ENCODE data around the gene SRSF4.
A peak's percentile ranks its signal among the peaks of the same experiment; 100 is the strongest.

Gene SRSF4

DNA sequence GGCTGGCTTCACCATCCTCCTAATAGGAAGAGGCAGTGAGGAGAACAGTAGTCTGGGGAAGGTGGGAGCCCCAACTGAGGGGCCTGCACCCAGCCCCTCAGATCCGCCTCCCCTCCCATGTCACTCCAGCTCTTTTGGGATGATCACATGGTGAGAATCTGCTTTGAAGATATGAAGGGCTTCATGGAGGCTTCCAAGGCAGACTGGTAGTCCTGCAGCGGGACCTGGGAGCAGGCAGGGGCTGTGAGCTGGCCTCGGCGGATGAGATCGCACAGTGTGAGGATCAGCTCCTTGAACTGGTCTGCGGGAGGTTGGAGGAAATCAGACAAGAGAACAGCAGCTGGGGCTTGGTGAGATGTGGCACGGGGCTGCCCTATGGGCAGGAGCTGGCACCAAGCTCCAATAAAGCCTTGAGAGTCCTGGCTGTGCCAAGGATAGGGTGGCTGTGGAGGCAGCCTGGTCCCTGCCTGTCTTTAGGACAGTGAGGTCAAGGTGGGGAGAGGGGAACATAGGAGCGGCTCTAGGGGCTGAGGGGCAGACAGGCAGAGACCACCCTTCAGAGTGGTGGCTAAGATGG, 12.3 kb upstream of the SRSF4 start:
- no peak overlapping the region for H3K4me3 ChIP-seq (ENCODE audit: low read depth, low read length)
- TF ChIP-seq, protein P1, sequence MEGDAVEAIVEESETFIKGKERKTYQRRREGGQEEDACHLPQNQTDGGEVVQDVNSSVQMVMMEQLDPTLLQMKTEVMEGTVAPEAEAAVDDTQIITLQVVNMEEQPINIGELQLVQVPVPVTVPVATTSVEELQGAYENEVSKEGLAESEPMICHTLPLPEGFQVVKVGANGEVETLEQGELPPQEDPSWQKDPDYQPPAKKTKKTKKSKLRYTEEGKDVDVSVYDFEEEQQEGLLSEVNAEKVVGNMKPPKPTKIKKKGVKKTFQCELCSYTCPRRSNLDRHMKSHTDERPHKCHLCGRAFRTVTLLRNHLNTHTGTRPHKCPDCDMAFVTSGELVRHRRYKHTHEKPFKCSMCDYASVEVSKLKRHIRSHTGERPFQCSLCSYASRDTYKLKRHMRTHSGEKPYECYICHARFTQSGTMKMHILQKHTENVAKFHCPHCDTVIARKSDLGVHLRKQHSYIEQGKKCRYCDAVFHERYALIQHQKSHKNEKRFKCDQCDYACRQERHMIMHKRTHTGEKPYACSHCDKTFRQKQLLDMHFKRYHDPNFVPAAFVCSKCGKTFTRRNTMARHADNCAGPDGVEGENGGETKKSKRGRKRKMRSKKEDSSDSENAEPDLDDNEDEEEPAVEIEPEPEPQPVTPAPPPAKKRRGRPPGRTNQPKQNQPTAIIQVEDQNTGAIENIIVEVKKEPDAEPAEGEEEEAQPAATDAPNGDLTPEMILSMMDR (IDR thresholded peaks at IDR 0.05; ENCODE audit: low read depth, low read length, missing control alignments) = no peak
- DNase-seq (ENCODE audit: low read depth) = no peak

DNA sequence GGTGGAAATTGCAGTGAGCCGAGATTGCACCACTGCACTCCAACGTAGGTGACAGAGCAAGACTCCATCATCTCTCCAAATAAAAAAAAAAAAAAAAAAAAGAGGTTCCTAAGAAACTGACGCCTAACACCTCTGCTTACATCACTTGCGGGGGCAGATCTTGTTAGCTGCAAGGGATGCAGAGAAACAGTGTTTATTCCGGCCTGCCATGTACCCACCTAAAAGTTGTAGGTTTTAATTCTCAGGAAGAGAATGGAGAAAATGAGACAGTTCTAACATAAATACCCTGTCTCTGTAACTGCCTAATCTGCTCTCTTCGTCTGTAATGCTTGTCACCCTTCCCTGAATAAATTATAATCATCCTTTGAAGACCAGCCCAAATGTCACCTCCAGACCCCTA, 9.0 kb upstream of the SRSF4 start:
- DNase-seq (ENCODE audit: low read depth) = no peak
- no peak overlapping the region for H3K4me3 ChIP-seq (ENCODE audit: low read depth, low read length)
- TF ChIP-seq, protein P1 (IDR thresholded peaks at IDR 0.05; ENCODE audit: low read depth, low read length, missing control alignments) = no peak

DNA sequence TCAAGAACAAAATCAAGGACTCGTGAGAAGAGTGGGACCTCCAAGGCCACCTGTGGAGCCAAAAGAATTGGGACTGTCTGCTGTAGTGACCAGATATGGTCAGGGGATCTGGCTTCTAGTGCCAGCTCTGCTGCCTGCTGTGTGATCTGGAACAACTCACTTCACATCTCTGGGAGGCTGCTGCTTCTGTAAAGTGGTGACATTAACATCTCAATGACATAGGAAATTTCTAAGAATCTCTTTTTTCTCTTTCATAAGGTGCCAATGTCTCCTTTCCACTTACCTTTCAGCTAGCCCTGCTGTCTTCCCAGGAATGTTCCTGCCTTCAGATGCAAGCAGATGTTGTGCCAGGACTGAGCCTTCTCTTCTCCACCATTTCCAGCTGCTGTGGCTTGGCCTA, 5.0 kb upstream of the SRSF4 start:
- no peak for DNase-seq (ENCODE audit: low read depth)
- no peak overlapping the region for H3K4me3 ChIP-seq (ENCODE audit: low read depth, low read length)
- TF ChIP-seq, protein P1 (IDR thresholded peaks at IDR 0.05; ENCODE audit: low read depth, low read length, missing control alignments) = no peak

DNA sequence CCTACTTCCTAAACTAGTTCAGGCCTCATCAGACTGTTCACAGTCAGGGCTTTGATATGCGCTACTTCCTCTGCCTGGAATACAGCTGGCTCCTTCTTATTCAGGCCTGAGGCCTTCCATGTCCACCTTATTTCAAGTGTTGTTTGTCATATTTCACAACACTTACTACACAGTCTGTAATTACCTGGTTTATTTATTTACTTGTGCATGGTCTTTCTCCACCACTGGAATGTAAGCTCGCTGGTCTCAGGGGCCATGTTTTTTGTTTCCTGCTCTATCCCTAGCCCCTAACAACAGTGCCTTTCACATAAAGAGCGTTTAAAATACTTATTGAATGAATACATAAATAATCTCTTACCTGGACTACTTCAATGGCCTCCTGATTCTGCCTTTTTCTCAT, 4.6 kb upstream of the SRSF4 start:
- DNase-seq (ENCODE audit: low read depth) = no peak
- no peak overlapping the region for H3K4me3 ChIP-seq (ENCODE audit: low read depth, low read length)
- TF ChIP-seq, protein P1 (IDR thresholded peaks at IDR 0.05; ENCODE audit: low read depth, low read length, missing control alignments) = no peak

DNA sequence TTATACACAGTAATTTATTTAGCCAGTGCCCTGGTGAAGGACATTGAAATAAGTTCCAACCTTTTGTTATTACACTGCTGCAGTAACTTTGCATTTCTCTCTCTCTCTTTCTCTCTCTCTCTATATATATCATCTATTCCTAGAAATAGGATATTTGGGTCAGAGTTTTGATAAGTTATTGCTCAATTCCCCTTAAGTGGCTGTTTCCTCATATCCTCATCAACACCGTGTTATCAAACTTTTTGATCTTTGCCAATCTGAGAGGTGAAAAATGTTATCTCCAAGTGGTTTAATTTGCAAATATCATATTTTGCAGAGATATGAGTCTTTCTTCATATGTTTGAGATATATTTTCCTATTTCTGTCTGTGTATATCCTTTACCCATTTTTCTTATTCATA, 1.6 kb upstream of the SRSF4 start:
- TF ChIP-seq, protein P1 (IDR thresholded peaks at IDR 0.05; ENCODE audit: low read depth, low read length, missing control alignments) = no peak
- no peak overlapping the region for H3K4me3 ChIP-seq (ENCODE audit: low read depth, low read length)
- no peak for DNase-seq (ENCODE audit: low read depth)

DNA sequence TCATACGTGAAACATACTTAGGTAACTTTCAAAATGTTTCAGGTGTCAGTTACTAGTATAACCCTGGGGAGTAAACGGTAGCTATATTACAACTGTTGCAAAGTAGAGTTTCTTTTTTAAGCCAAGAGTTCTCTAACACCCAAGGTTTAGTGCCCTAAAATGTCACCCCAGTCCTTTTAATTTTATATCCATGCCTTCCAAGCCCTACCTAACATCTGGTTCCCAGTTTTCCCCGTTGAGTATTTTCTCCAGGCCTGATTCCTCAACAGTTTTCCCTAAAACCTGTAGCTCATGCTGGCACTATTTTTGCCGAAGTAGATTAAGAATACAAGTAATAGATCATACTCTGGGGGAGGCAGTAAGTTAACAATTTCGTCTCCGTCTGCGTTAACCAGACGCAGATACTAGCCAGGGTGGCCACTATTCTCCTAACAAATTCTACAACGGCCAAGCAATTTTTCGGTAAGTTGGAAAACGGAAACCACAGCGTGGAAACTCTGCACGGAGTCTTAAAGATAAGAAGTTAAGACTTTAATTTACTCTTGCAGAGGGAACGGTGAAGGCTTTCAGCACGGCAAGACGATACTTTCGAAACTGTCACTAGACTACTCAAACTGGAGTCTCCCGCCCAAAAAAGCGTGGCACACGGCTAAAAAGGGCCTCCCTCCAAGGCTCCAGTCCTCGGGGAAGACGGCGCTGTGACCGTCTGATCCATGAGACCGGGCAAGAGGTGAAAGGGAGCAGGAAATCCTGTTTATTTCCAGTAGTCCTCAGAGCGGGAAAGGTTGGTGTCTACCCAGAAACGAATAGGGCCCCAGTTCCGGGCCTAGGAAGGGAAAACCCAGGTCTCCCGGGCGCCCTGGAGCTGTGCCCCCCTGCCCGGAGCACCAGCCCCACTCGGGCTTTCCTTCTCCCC, 945 bp downstream of the SRSF4 start:
- DNase-seq (ENCODE audit: low read depth) = peak; percentile 8
- H3K4me3 ChIP-seq (ENCODE audit: low read depth, low read length) = peak overlapping the region; percentile 85
- TF ChIP-seq, protein P1 (IDR thresholded peaks at IDR 0.05; ENCODE audit: low read depth, low read length, missing control alignments) = no peak

Data from GM12864 (cell line).